Middle frontal gyrus (tissue), 1 donor: ENCODE results near the gene REC114.

Experiments
- DNase-seq: peaks from one replicate; pipeline ENCODE4 v3.0.0-alpha.2; 2015; ENCODE audit warnings: low spot score; ENCODE audit errors: extremely low spot score

REC114 gene

GRCh38 chr15:73602992-73603391 lies 160.0 kb downstream of the REC114 start:
- DNase-seq = no peak

GRCh38 chr15:73604477-73604876 lies 161.5 kb downstream of the REC114 start:
- DNase-seq = no peak

- DNase-seq = no peak
Measured at GRCh38 chr15:73605759-73606436, 162.9 kb downstream of the REC114 start.

- no peak for DNase-seq
Measured at GRCh38 chr15:73607405-73607804, 164.4 kb downstream of the REC114 start.

- no peak for DNase-seq
Measured at GRCh38 chr15:73607843-73608242, 164.9 kb downstream of the REC114 start.

GRCh38 chr15:73608475-73608874 lies 165.5 kb downstream of the REC114 start:
- DNase-seq = no peak

GRCh38 chr15:73608941-73609340 lies 166.0 kb downstream of the REC114 start:
- DNase-seq = no peak
